GM12892 (cell line): ENCODE measurements around the gene MYD88.
"Not testable (repeated sequence)": the region's sequence is repeated elsewhere in the genome, so short reads cannot be mapped to it uniquely, and the experiment has no call there.

ENCODE experiments used
- DNase-seq: peaks from one replicate; pipeline ENCODE4 v3.0.0; 2011; ENCODE audit not compliant: insufficient read length
- FAIRE-seq: peaks from 2 replicates; lab custom pipeline; 2011; peaks lifted over from hg19 to GRCh38; lab: Jason Lieb, UNC
- POLR2A ChIP-seq: IDR thresholded peaks from 2 replicates; pipeline ENCODE4 v1.6.1; 2011; ENCODE audit warnings: low read depth, low read length, control low read depth
- POLR2AphosphoS5 ChIP-seq: IDR thresholded peaks from 2 replicates; pipeline ENCODE4 v1.6.1; 2011; ENCODE audit warnings: low read depth, low read length, control low read depth
- TAF1 ChIP-seq: IDR thresholded peaks from 2 replicates; pipeline ENCODE4 v1.6.1; 2011; ENCODE audit warnings: low read depth, mild to moderate bottlenecking, control low read depth, low read length, borderline replicate concordance

Gene MYD88

DNA sequence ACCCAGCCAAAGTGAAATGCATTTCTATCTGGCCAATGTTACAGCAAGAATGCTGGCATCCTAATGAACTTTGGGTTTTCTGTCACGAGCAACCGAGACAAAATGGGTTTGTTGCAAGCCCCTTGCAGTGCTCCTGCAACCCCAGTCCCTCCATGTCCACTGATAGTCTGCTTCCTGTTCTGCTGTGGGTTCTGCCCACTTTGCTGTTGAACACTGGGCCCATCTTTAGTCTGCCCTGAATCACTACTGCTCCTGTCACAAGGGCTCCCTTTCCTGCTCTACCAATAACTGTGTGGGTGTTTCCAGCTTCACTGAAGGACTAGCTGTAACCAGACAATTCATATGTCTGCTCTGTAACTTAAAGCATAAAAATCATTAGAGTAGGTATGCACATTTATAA, 14.1 kb downstream of the MYD88 start:
- TF ChIP-seq TAF1 = no peak
- TF ChIP-seq POLR2A = no peak
- no peak for TF ChIP-seq POLR2AphosphoS5
- DNase-seq = no peak
- FAIRE-seq = no peak

DNA sequence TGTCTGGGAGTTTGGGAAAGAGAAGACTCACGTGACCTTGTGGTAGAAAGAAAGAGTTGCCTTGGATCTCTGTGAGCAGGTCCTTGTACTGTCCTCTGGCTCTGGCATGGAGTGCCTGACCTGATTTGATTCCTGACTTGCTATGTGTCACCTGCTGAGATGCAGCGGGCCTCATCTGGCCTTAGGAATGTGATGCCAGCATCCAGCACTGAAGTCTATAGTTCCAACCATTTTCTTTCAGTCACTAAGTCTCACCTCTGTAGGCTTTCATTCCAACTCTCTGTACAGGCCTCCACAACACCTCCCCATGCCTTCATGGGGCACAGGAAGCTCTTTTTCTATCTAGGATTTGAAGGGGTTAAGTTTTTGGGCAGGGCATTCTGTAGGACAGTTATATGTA, 14.8 kb downstream of the MYD88 start:
- no peak for TF ChIP-seq TAF1
- no peak for TF ChIP-seq POLR2A
- no peak for TF ChIP-seq POLR2AphosphoS5
- DNase-seq (no peak), FAIRE-seq (no peak)

DNA sequence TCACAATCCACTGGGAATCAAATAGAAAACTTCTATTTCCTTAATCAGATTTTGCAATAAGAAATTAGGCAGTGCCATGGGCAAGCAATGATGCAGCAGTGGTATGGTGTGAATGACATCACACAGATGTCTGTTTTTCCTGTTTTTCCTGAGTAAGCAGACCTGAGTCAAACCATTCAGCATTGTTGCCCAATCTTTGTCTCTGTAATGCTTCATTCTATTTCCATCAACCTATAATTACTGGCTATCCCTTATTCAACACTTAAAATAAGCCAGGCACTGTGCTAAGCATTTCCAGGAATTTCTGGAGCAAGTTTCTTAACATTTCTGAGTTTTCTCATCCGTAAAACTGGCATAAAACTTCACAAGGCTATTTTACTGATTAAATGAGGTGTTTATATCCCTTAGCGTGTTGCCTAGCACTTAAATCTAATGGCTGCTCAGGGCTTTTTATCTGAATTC, 15.6 kb downstream of the MYD88 start:
- DNase-seq (no peak), FAIRE-seq (no peak)
- TF ChIP-seq TAF1 (no peak), POLR2A (no peak), POLR2AphosphoS5 (no peak)

DNA sequence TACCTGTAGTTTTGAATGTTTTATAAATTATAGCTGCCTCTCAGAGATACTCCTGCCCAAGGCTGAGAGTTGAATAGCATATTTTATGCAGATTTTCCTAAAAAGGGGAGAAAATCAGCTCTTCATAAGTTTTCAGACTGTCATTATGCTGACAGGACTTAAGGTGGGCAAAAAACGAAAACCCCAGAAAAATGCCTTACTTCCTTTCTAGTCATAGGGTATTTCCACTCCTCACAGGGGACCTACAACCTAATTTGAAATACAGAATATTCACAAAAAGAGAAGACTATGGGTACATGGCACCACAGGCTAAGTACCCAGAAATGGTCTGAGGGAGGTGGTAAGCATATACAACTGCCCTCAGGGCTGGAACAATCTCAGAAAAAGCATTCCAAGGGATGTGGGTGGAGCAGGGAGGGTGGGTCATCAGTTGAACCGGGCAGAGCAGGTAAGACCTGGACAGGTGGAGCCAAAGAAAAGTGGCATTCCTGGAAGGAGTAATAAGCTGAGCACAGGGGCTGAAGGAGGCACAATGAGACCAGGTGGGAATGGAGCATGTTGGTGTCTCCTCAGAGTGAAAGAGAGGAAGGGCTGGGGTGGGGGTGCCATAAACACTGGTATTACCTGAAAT, 16.3 kb downstream of the MYD88 start:
- peak; percentile 17 for FAIRE-seq
- no peak for TF ChIP-seq POLR2A
- TF ChIP-seq POLR2AphosphoS5 = no peak
- TF ChIP-seq TAF1 = no peak
- DNase-seq = no peak

DNA sequence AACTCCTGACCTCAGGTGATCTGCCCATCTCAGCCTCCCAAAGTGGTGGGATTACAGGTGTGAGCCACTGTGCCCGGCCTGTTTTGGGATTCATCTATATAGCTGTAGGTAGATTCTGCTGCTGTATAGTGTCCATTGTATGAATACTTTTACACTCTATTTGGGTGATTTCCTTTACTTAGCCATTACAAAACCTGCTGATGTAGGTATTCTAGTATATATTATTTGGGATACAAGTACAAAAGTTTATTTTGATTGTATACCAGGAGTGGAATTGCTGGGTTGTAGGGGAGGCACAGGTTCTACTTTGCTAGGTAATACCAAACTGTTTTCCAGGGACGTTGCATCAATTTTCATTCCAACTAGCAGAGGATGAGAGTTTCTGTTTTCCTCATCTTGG, 17.4 kb downstream of the MYD88 start:
- DNase-seq (no peak), FAIRE-seq (no peak)
- TF ChIP-seq POLR2A (no peak), TAF1 (no peak), POLR2AphosphoS5 (no peak)

DNA sequence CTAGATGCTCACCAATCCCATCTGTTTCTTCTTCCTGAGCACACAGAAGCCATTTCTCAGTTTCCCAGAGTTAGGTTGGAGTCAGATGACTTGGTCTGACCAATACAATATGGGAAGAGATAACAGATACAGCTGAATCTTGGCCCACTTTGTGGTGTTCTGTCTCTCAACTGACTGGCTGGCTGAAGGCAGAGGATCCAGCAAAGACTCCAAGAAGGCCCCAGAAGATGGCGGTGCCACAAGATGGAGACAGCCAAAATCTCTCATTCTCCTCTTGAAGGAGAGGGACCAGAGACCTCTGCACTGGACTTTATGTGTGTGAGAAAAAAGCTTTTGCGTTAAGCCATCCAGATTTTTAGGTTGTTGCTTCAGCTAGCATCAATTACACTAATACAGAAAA, 18.7 kb downstream of the MYD88 start:
- FAIRE-seq (no peak), DNase-seq (no peak)
- TF ChIP-seq POLR2A = no peak

DNA sequence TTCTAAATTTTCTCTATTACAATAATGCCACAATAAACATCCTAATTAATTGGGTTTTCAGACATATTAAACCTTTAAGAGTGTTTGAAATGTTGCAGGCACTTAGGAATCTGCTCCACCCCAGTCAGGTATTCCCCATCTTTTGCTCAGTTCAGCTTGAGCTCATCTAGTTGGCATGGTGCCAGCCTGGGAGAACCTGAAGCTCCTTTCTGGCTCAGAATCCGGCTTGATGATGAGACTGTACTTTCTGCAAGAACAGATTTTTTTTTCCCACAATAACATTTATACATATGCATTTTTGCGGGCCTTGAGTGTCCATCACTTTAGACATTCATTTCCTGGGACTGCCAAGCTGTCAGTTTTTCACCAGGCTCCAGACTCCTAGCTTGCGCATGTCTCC, 19.1 kb downstream of the MYD88 start:
- TF ChIP-seq POLR2AphosphoS5 (no peak), POLR2A (no peak), TAF1 (no peak)
- no peak for FAIRE-seq
- DNase-seq = no peak

DNA sequence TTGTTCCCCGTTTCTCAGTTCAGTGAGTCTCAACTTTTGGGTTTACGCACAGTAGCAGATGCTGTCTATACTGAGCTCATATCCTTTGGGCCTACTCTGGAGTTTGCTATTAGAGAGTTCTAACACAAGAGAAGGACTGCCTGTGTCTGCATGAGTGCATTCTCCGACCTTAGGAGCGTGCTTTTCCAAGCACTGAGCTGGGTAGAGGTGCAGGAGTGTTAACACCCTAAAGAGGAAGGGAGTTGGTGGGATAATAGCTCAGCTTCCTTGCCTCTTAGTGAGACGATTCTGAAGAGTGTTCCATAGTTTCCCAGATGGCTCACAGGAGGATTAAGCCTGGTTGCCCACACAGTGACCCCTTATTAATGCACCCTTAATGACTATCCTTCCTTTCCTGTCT, 20.0 kb downstream of the MYD88 start:
- DNase-seq (no peak), FAIRE-seq (peak; percentile 21)
- TF ChIP-seq TAF1 = no peak

DNA sequence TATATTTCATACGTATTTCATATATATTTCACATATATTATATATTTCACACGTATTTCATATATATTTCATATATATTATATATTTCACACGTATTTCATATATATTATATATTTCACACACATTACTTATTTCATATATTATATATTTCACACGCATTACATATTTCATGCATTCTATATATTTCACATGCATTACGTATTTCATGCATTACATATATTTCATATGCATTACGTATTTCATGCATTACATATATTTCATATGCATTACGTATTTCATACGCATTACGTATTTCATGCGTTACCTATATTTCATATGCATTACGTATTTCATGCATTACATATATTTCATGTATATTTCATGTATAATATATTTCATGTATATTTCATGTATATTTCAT, 22.2 kb downstream of the MYD88 start:
- DNase-seq, FAIRE-seq: not testable (repeated sequence)

DNA sequence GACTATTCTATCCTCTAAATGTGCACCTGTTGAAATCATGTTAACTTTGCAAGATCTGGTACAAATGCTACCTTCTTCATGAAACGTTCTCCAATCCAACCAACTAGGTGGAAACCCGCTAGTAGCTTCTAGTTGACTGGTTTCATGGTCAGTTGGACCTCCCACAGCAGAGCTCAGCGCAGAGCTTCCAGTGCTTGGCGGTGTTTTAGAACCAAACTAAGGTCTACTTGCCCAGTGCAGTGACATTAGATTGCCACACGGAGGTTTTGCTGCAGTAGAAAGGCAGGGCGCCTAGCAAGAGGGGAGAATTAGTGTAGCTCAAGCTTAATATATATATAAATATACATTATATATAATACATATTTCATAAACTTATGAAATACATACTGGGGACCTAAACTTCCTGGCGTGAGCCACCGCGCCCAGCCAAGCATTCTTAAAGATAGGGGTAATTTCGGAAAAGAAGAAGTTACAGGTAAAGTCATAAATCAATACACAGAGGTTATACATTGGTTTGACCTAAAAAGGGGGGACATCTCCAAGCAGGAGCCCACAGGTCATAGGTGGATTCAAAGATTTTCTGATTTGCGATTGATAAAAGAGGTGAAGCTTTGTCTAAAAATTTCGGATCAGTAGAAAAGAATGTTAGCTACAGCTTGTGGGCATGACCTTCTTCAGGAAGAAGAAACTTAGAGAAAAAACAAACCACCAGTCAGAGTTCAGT, 24.8 kb downstream of the MYD88 start:
- FAIRE-seq (no peak), DNase-seq (no peak)
- TF ChIP-seq TAF1 (no peak), POLR2A (no peak), POLR2AphosphoS5 (no peak)

DNA sequence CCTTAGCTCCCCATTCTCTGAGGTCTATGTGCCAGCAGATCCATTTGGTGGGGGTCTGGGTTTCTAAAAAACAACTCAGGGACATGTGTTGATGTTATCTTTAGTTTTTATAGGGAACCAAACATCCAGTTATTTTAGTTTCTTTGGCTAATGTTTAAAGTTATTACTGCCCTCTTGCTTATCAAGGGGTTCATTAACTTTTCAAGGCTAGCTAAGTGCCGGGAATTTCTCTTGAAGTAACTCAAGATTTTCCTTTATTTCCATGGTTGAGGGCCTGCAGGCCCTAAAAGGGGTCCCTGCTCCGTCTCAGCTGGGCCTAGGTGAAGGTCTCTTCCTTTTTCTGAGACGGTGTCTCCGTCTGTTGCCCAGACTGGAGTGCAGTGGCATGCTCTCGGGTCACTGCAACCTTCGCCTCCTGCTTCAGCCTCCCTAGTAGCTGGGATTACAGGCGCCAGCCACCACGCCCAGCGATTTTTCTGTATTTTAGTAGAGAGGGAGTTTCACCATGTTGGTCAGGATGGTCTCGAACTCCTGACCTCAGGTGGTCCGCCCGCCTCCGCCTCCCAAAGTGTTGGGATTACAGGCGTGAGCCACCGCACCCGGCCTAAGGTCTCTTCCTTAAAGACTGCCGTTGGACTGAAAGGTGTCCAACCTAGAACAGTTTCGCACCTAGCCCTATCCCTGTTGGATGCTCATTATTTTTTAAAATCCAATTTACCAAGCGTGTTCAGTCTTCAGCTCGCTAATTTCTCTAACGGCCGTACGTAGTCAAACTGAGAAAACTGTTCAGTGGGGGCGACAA, 25.6 kb downstream of the MYD88 start:
- DNase-seq (no peak), FAIRE-seq (no peak)
- TF ChIP-seq TAF1 (no peak), POLR2A (no peak), POLR2AphosphoS5 (no peak)

DNA sequence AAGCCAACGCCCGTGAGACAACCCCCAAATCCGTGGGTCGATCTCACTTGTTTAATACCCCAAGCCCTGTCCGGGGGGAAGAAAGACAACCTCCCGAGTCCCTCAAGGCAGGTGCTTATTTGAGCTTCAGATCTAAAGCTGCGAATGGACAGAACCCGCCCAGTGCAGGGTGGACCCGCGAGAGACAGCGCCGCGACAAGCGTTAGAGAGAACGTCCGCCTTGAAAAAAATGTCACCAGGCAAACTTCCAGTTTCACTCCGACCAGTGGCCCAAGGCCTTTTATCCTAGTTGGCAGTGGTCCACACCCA, 26.1 kb downstream of the MYD88 start:
- DNase-seq (no peak), FAIRE-seq (no peak)
- no peak for TF ChIP-seq POLR2A
- TF ChIP-seq TAF1 = no peak
- TF ChIP-seq POLR2AphosphoS5 = no peak
